ENCODE measurements around the gene TLL2. TPM values are rescaled to one million over a fixed set of nuclear protein-coding genes. Genes with fewer than 3 reads are reported as not detected.

Gene TLL2
- total RNA-seq, 4 donors from 2014 or later, result 0.67 to 1.1 TPM; not detected in 2

- H3K27me3 ChIP-seq, result no peaks in the 10 kb centered on the region
- no peak overlapping the region for H3K27ac ChIP-seq
- TF ChIP-seq POLR2A (IDR thresholded peaks at IDR 0.05), result no peak
- TF ChIP-seq, protein P1, sequence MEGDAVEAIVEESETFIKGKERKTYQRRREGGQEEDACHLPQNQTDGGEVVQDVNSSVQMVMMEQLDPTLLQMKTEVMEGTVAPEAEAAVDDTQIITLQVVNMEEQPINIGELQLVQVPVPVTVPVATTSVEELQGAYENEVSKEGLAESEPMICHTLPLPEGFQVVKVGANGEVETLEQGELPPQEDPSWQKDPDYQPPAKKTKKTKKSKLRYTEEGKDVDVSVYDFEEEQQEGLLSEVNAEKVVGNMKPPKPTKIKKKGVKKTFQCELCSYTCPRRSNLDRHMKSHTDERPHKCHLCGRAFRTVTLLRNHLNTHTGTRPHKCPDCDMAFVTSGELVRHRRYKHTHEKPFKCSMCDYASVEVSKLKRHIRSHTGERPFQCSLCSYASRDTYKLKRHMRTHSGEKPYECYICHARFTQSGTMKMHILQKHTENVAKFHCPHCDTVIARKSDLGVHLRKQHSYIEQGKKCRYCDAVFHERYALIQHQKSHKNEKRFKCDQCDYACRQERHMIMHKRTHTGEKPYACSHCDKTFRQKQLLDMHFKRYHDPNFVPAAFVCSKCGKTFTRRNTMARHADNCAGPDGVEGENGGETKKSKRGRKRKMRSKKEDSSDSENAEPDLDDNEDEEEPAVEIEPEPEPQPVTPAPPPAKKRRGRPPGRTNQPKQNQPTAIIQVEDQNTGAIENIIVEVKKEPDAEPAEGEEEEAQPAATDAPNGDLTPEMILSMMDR (IDR thresholded peaks at IDR 0.05), result no peak
- H3K9me3 ChIP-seq, result no peaks in the 10 kb centered on the region
- intact Hi-C loops (cut with DNase I; ENCODE audit: low total_unique reads), result no loop called here
- no peaks in the 10 kb centered on the region for H3K4me1 ChIP-seq
- no peaks in the 10 kb centered on the region for H3K36me3 ChIP-seq
- no peak for DNase-seq
- H3K4me3 ChIP-seq, result no peak overlapping the region
These were observed 65.2 kb downstream of the TLL2 start for GRCh38 chr10:96448558-96448957.

DNA sequence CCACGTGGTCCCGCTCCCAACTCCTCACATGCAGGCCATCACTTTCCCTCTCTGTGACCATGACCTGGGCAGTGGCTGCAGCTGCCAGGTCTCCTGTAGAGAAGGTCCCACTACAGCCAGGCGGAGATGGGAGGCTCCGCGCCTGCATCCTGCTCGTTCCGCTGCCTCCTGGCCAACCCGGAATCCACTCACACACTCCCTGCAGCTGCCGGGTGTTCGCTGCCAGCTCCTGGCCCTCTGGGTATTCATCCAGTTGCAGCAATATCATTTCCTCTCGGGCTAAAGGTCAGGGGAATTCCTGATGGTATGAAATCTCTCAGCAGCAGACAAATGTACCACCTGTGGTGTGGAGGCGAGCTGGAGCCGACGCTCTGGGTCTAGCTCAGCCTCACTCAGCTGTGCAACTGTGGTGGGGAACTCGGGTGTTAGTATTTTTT is 65.7 kb downstream of the TLL2 start:
- no peaks in the 10 kb centered on the region for H3K4me1 ChIP-seq
- H3K36me3 ChIP-seq, result no peaks in the 10 kb centered on the region
- DNase-seq, result peak in 1 of 2 donors; percentile 22
- no peaks in the 10 kb centered on the region for H3K27me3 ChIP-seq
- no peaks in the 10 kb centered on the region for H3K9me3 ChIP-seq
- TF ChIP-seq POLR2A (IDR thresholded peaks at IDR 0.05), result no peak
- TF ChIP-seq, protein P1 (IDR thresholded peaks at IDR 0.05), result no peak
- no peak overlapping the region for H3K4me3 ChIP-seq
- no peak overlapping the region for H3K27ac ChIP-seq
- intact Hi-C loops (cut with DNase I; ENCODE audit: low total_unique reads), result no loop called here

DNA sequence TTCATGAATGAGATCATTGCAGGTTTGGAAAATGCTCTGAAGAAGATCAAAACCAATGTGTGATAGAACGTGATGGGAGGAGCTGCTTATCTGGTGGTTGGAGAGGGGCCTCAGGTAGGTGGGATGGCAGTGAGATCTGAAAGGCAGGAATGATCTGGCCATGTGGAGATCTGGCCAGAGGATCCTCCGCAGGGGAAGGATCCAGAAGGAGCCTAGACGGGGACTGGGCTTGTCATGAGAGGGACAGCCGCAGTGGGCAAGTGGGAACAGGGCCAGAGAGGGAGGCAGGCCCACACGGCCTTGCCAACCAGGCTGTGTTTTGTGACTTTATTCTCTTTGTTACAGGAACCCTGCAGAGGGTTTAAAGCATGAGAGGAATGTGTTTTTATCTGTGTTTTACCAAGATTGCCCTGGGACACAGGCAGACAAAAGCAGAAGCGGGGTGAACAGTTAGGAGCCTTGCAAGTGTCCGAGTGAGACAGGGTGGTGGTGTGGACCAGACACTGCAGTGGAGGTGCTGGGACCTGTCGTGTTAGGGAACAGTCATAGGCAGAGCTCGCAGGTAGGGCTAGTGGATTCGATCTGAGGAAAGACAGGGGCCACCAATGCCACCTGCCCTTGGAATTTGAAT is 66.6 kb downstream of the TLL2 start:
- TF ChIP-seq, protein P1 (IDR thresholded peaks at IDR 0.05), result no peak
- TF ChIP-seq POLR2A (IDR thresholded peaks at IDR 0.05), result no peak
- Histone ChIP-seq H3K36me3 (no peaks in the 10 kb centered on the region), H3K27me3 (no peaks in the 10 kb centered on the region), H3K4me1 (no peaks in the 10 kb centered on the region), H3K27ac (no peak overlapping the region), H3K9me3 (no peaks in the 10 kb centered on the region), H3K4me3 (no peak overlapping the region)
- no peak for DNase-seq
- intact Hi-C loops (cut with DNase I; ENCODE audit: low total_unique reads), result no loop called here

DNA sequence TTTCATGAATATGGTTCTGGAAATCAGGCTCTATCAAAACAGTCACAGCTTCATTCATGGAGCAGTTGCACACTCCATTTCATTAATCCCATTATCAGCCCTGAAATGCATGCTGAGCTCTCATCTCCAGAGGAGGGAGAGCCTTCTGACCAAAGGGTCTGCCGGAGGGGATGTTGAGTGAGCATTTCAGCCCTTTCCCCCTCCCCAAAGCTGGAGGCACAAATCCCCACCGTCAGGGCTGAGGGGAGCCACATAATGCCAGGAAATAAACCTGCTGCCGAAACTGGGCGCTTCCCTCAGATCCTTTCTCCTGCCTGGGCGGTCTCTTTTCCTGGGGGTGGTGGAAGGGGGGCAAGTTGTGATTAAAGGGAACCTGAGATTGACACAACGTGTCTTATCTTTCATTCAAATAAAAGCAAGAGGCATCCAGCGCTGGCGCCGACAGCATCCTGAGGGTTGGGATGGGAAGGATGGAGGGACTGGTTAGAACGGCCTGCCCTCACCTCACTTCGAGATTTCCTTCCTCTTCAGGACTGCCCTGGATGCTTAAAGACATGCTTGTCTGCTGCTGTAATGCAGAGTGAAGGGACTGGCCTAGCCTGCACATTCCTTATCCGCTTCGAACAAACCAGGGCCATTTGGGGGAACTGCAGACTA is 71.6 kb downstream of the TLL2 start:
- Histone ChIP-seq H3K9me3 (no peaks in the 10 kb centered on the region), H3K4me3 (no peak overlapping the region), H3K4me1 (no peaks in the 10 kb centered on the region), H3K36me3 (no peaks in the 10 kb centered on the region), H3K27me3 (no peaks in the 10 kb centered on the region), H3K27ac (no peak overlapping the region)
- TF ChIP-seq, protein P1 (IDR thresholded peaks at IDR 0.05), result no peak
- TF ChIP-seq POLR2A (IDR thresholded peaks at IDR 0.05), result no peak
- no peak for DNase-seq
- intact Hi-C loops (cut with DNase I; ENCODE audit: low total_unique reads), result no loop called here

GRCh38 chr10:96441322-96441885 is 72.3 kb downstream of the TLL2 start:
- TF ChIP-seq, protein P1 (IDR thresholded peaks at IDR 0.05), result no peak
- Histone ChIP-seq H3K9me3 (no peaks in the 10 kb centered on the region), H3K4me1 (no peaks in the 10 kb centered on the region), H3K27ac (no peak overlapping the region), H3K36me3 (no peaks in the 10 kb centered on the region), H3K27me3 (no peaks in the 10 kb centered on the region), H3K4me3 (no peak overlapping the region)
- DNase-seq, result no peak
- intact Hi-C loops (cut with DNase I; ENCODE audit: low total_unique reads), result no loop called here
